ENCODE measurements around the gene C17orf58. TPM values are rescaled to one million over a fixed set of nuclear protein-coding genes. Genes with fewer than 3 reads are reported as not detected.

C17orf58 gene
- polyA plus RNA-seq, 3 donors, result 2.9 to 6.7 (median 4.0) TPM

DNA sequence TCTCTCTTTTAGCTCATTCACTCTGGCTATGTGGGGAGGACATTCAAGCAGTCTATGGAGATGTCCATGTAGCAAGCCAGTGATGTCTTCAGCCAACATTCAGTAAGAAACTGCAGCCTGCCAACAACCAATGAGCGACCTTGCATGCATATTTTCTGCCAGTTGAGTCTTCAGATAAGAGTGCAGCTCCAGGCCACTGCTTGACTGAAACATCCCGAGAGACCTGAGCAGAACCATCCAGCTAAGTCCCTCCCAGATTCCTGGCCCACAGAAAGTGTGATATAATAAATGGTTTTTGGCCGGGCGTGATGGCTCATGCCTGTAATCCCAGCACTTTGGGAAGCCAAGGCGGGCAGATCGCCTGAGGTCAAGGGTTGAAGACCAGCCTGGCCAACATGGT lies 10.5 kb upstream of the C17orf58 start:
- no peak for DNase-seq
- Histone ChIP-seq H3K36me3 (replicated peaks in 1 of 2; ENCODE audit: control insufficient read depth in 1 of 2, insufficient read depth in 2 of 2, low read length in 2 of 2) (no peaks in the 10 kb centered on the region), H2AFZ (ENCODE audit: insufficient read depth, low read depth, low read length, poor library complexity, severe bottlenecking) (no peak overlapping the region), H4K20me1 (ENCODE audit: insufficient read depth, low read length) (no peaks in the 10 kb centered on the region), H3K4me3 (replicated peaks in 1 of 3; ENCODE audit: low read depth in 2 of 3, low read length in 3 of 3) (no peak overlapping the region), H3K9ac (ENCODE audit: insufficient read depth, low read length, poor library complexity, severe bottlenecking) (no peak overlapping the region), H3K4me1 (ENCODE audit: control insufficient read depth in 1 of 2, insufficient read depth in 2 of 2, low read length in 2 of 2) (peaks cover 0 to 3% of the 10 kb centered on the region in 2 donors), H3K27ac (ENCODE audit: low read depth in 1 of 2, low read length in 2 of 2) (no peak overlapping the region), H3K9me3 (replicated peaks in 1 of 2; ENCODE audit: control insufficient read depth in 1 of 2, insufficient read depth in 1 of 2, low read length in 2 of 2) (no peaks in the 10 kb centered on the region), H3K79me2 (ENCODE audit: insufficient read depth, low read length) (no peaks in the 10 kb centered on the region), H3K4me2 (replicated peaks; ENCODE audit: extremely low read depth, low read length, poor library complexity, severe bottlenecking) (no peak overlapping the region), H3K27me3 (ENCODE audit: control insufficient read depth in 2 of 2, insufficient read depth in 2 of 2, low read length in 2 of 2) (no peaks in the 10 kb centered on the region)
- H3K9me3 Mint-ChIP-seq, result no peaks in the 10 kb centered on the region
- WGBS (ENCODE audit: insufficient coverage), result 100% methylated on average over 1 of the region's 6 CpGs
- peaks cover 4 to 5% (median 4%) of the 10 kb centered on the region in 3 donors for H3K27me3 Mint-ChIP-seq (ENCODE audit: low read depth in 3 of 3)
- H3K27ac Mint-ChIP-seq, result no peak overlapping the region
- no peak overlapping the region for H3K4me3 Mint-ChIP-seq
- H3K4me1 Mint-ChIP-seq, result peaks cover 5% of the 10 kb centered on the region
- TF ChIP-seq, protein P1, sequence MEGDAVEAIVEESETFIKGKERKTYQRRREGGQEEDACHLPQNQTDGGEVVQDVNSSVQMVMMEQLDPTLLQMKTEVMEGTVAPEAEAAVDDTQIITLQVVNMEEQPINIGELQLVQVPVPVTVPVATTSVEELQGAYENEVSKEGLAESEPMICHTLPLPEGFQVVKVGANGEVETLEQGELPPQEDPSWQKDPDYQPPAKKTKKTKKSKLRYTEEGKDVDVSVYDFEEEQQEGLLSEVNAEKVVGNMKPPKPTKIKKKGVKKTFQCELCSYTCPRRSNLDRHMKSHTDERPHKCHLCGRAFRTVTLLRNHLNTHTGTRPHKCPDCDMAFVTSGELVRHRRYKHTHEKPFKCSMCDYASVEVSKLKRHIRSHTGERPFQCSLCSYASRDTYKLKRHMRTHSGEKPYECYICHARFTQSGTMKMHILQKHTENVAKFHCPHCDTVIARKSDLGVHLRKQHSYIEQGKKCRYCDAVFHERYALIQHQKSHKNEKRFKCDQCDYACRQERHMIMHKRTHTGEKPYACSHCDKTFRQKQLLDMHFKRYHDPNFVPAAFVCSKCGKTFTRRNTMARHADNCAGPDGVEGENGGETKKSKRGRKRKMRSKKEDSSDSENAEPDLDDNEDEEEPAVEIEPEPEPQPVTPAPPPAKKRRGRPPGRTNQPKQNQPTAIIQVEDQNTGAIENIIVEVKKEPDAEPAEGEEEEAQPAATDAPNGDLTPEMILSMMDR (IDR thresholded peaks at IDR 0.05), result no peak
- H3K36me3 Mint-ChIP-seq, result no peaks in the 10 kb centered on the region
- intact Hi-C loops (cut with micrococcal nuclease), result no loop called here

GRCh38 chr17:68004201-68004600 lies 7.9 kb upstream of the C17orf58 start:
- Histone ChIP-seq H4K20me1 (ENCODE audit: insufficient read depth, low read length) (no peaks in the 10 kb centered on the region), H3K27me3 (ENCODE audit: control insufficient read depth in 2 of 2, insufficient read depth in 2 of 2, low read length in 2 of 2) (no peaks in the 10 kb centered on the region), H3K4me3 (replicated peaks in 1 of 3; ENCODE audit: low read depth in 2 of 3, low read length in 3 of 3) (no peak overlapping the region), H3K4me1 (ENCODE audit: control insufficient read depth in 1 of 2, insufficient read depth in 2 of 2, low read length in 2 of 2) (no peaks in the 10 kb centered on the region), H3K36me3 (replicated peaks in 1 of 2; ENCODE audit: control insufficient read depth in 1 of 2, insufficient read depth in 2 of 2, low read length in 2 of 2) (no peaks in the 10 kb centered on the region), H3K9ac (ENCODE audit: insufficient read depth, low read length, poor library complexity, severe bottlenecking) (no peak overlapping the region), H3K27ac (ENCODE audit: low read depth in 1 of 2, low read length in 2 of 2) (no peak overlapping the region), H2AFZ (ENCODE audit: insufficient read depth, low read depth, low read length, poor library complexity, severe bottlenecking) (no peak overlapping the region), H3K79me2 (ENCODE audit: insufficient read depth, low read length) (no peaks in the 10 kb centered on the region), H3K9me3 (replicated peaks in 1 of 2; ENCODE audit: control insufficient read depth in 1 of 2, insufficient read depth in 1 of 2, low read length in 2 of 2) (no peaks in the 10 kb centered on the region), H3K4me2 (replicated peaks; ENCODE audit: extremely low read depth, low read length, poor library complexity, severe bottlenecking) (no peak overlapping the region)
- intact Hi-C loops (cut with micrococcal nuclease), result no loop called here
- Mint-ChIP-seq H3K4me1 (no peaks in the 10 kb centered on the region), H3K27me3 (ENCODE audit: low read depth in 3 of 3) (peaks cover 0 to 4% (median 2%) of the 10 kb centered on the region in 3 donors), H3K27ac (peak overlapping the region in 1 of 7 donors; percentile 62), H3K9me3 (no peaks in the 10 kb centered on the region), H3K4me3 (no peak overlapping the region), H3K36me3 (no peaks in the 10 kb centered on the region)
- TF ChIP-seq, protein P1 (IDR thresholded peaks at IDR 0.05), result no peak
- DNase-seq, result no peak
- no CpG with 5 or more reads among the region's 3 CpGs for WGBS (ENCODE audit: insufficient coverage)

Measured in CD14-positive monocyte (primary cell).